HEK293 (cell line): Measurements from ENCODE around the gene EPB41L2.

Experiments
- CTCF ChIP-seq: fragments of 450-650 bp; formaldehyde crosslinking; IDR thresholded peaks from 2 replicates; pipeline ENCODE4 v1.5.1; 2016; ENCODE audit warnings: missing biosample characterization, missing genetic modification characterization
- HOXA7 ChIP-seq: sonication (generic); formaldehyde crosslinking; IDR thresholded peaks from 2 replicates; pipeline ENCODE4 v1.8.1; 2022; ENCODE audit warnings: missing genetic modification reagents, borderline replicate concordance
- PRDM10 ChIP-seq: fragments of 450-650 bp; formaldehyde crosslinking; IDR thresholded peaks from 2 replicates; pipeline ENCODE4 v1.5.1; 2016; ENCODE audit warnings: missing biosample characterization, missing genetic modification characterization
- REST ChIP-seq: fragments of 450-650 bp; formaldehyde crosslinking; IDR thresholded peaks from 2 replicates; pipeline ENCODE4 v1.5.1; 2016; ENCODE audit warnings: missing biosample characterization, missing genetic modification characterization
- YY1 ChIP-seq: fragments of 450-650 bp; formaldehyde crosslinking; IDR thresholded peaks from 2 replicates; pipeline ENCODE4 v1.5.1; 2018; ENCODE audit warnings: missing biosample characterization, missing genetic modification characterization
- ZBTB10 ChIP-seq: fragments of 450-650 bp; formaldehyde crosslinking; IDR thresholded peaks from 2 replicates; pipeline ENCODE4 v1.5.1; 2016; ENCODE audit warnings: missing biosample characterization, missing genetic modification characterization
- ZNF132 ChIP-seq: fragments of 450-650 bp; formaldehyde crosslinking; IDR thresholded peaks from 2 replicates; pipeline ENCODE4 v1.5.1; 2017; ENCODE audit warnings: missing biosample characterization, missing genetic modification characterization, borderline replicate concordance
- ZNF266 ChIP-seq: fragments of 450-650 bp; formaldehyde crosslinking; IDR thresholded peaks from 2 replicates; pipeline ENCODE4 v1.5.1; 2016; ENCODE audit warnings: missing biosample characterization, missing genetic modification characterization, low read depth
- ZNF324 ChIP-seq: fragments of 450-650 bp; formaldehyde crosslinking; IDR thresholded peaks from 2 replicates; pipeline ENCODE4 v1.5.1; 2016; ENCODE audit warnings: missing biosample characterization, missing genetic modification characterization
- ZNF585B ChIP-seq: fragments of 450-650 bp; formaldehyde crosslinking; IDR thresholded peaks from 2 replicates; pipeline ENCODE4 v1.5.1; 2016; ENCODE audit warnings: missing biosample characterization, missing genetic modification characterization
- ZNF747 ChIP-seq: fragments of 450-650 bp; formaldehyde crosslinking; IDR thresholded peaks from 2 replicates; pipeline ENCODE4 v1.5.1; 2016; ENCODE audit warnings: missing biosample characterization, missing genetic modification characterization
- ZNF76 ChIP-seq: fragments of 450-650 bp; formaldehyde crosslinking; IDR thresholded peaks from 2 replicates; pipeline ENCODE4; 2016; ENCODE audit warnings: low read depth, missing biosample characterization, missing genetic modification characterization, borderline replicate concordance
- ZNF768 ChIP-seq: fragments of 450-650 bp; formaldehyde crosslinking; IDR thresholded peaks from 2 replicates; pipeline ENCODE4 v1.5.1; 2018; ENCODE audit warnings: missing biosample characterization, mild to moderate bottlenecking, missing genetic modification characterization

- no peak for TF ChIP-seq PRDM10
- TF ChIP-seq CTCF (tag by site-specific recombination) = no peak
- TF ChIP-seq ZBTB10 (tag by site-specific recombination) = no peak
- TF ChIP-seq ZNF324 = no peak
- TF ChIP-seq ZNF747 (tag by site-specific recombination) = no peak
- TF ChIP-seq ZNF76 (tag by site-specific recombination) = no peak
- TF ChIP-seq ZNF266 (tag by site-specific recombination) = no peak
- no peak for TF ChIP-seq HOXA7
- TF ChIP-seq YY1 (tag by site-specific recombination) = no peak
- TF ChIP-seq ZNF132 = no peak
- TF ChIP-seq REST (tag by site-specific recombination) = no peak
- TF ChIP-seq ZNF585B (tag by site-specific recombination) = no peak
- TF ChIP-seq ZNF768 = no peak
Measured at GRCh38 chr6:130841128-130841728, 221.8 kb downstream of the EPB41L2 start.
